WTC11 (cell line): Measurements from ENCODE around the gene ADGRV1. TPM values are rescaled to one million over a fixed set of nuclear protein-coding genes. Genes with fewer than 3 reads are reported as not detected.

Experiments used
- ATAC-seq: fragments of 200-7000 bp; cut with Tn5 transposase; 2 replicates; pipeline ENCODE4 v1.10.0; 2021; ENCODE audit warnings: mild to moderate bottlenecking, moderate library complexity
- CTCF ChIA-PET: fragments of 300-600 bp; sonication (Branson Sonifier 250); formaldehyde crosslinking; loops from one replicate; lab custom pipeline; 2021; ENCODE audit warnings: antibody characterized with exemption; lab: Charles Lee
- POLR2A ChIA-PET: fragments of 350-600 bp; sonication (Branson Sonifier 250); formaldehyde crosslinking; loops from one replicate; lab custom pipeline; 2021; ENCODE audit warnings: antibody characterized with exemption; lab: Charles Lee
- DNase-seq: peaks from one replicate; pipeline ENCODE4 v3.0.0; 2021; ENCODE audit warnings: low spot score
- H3K27ac Mint-ChIP-seq: 2 replicates; pipeline ENCODE4 v1.8.0; 2021; ENCODE audit warnings: mixed read lengths
- H3K27me3 Mint-ChIP-seq: 2 replicates; pipeline ENCODE4 v1.8.0; 2021; ENCODE audit warnings: low read depth, mild to moderate bottlenecking, moderate library complexity, mixed read lengths
- H3K36me3 Mint-ChIP-seq: 2 replicates; pipeline ENCODE4 v1.8.0; 2021; ENCODE audit warnings: mixed read lengths
- H3K4me1 Mint-ChIP-seq: 2 replicates; pipeline ENCODE4 v1.8.0; 2022; ENCODE audit warnings: mixed read lengths
- H3K4me3 Mint-ChIP-seq: 2 replicates; pipeline ENCODE4 v1.8.0; 2021; ENCODE audit warnings: mild to moderate bottlenecking, moderate library complexity, mixed read lengths
- H3K9me3 Mint-ChIP-seq: 2 replicates; pipeline ENCODE4 v1.8.0; 2021; ENCODE audit warnings: mixed read lengths
- CBFB ChIP-seq: sonication (generic); formaldehyde crosslinking; IDR thresholded peaks from 2 replicates; pipeline ENCODE4 v1.8.1; 2022; ENCODE audit warnings: mild to moderate bottlenecking, low read depth, missing genetic modification reagents
- FOXP1 ChIP-seq: sonication (generic); formaldehyde crosslinking; IDR thresholded peaks from 2 replicates; pipeline ENCODE4 v1.8.0; 2022; ENCODE audit warnings: missing genetic modification reagents, mild to moderate bottlenecking, moderate library complexity, borderline replicate concordance
- GABPB1 ChIP-seq: sonication (generic); formaldehyde crosslinking; IDR thresholded peaks from 2 replicates; pipeline ENCODE4 v1.8.1; 2023; ENCODE audit warnings: mild to moderate bottlenecking, missing genetic modification reagents
- GTF2I ChIP-seq: fragments of 250-450 bp; sonication (Bioruptor Pico); conservative IDR thresholded peaks from 2 replicates; pipeline ENCODE4 v1.4.0; 2021; ENCODE audit warnings: mild to moderate bottlenecking
- NR2C2 ChIP-seq: sonication (generic); formaldehyde crosslinking; IDR thresholded peaks from 2 replicates; pipeline ENCODE4 v1.8.0; 2022; ENCODE audit warnings: mild to moderate bottlenecking, missing genetic modification reagents
- SMAD4 ChIP-seq: sonication (generic); formaldehyde crosslinking; IDR thresholded peaks from 2 replicates; pipeline ENCODE4 v1.8.0; 2022; ENCODE audit warnings: mild to moderate bottlenecking, missing genetic modification reagents
- TCF7 ChIP-seq: sonication (generic); formaldehyde crosslinking; IDR thresholded peaks from 2 replicates; pipeline ENCODE4 v1.8.0; 2022; ENCODE audit warnings: mild to moderate bottlenecking, low read depth, missing genetic modification reagents, moderate library complexity
- TP53 ChIP-seq: sonication (generic); formaldehyde crosslinking; IDR thresholded peaks from 2 replicates; pipeline ENCODE4 v1.8.1; 2023; ENCODE audit warnings: mild to moderate bottlenecking, missing genetic modification reagents
- total RNA-seq: library from RNA; stranded (reverse); gene quantifications from 3 replicates; pipeline ENCODE4 v1.2.3, GENCODE V29; 2021
- TF ChIP-seq, protein P1 (sequence below): sonication (generic); formaldehyde crosslinking; IDR thresholded peaks from 2 replicates; pipeline ENCODE4 v1.8.0; 2023; ENCODE audit warnings: mild to moderate bottlenecking, missing genetic modification reagents
- TF ChIP-seq, protein P2 (sequence below): sonication (generic); formaldehyde crosslinking; IDR thresholded peaks from 2 replicates; pipeline ENCODE4 v1.8.1; 2022; ENCODE audit warnings: low read depth, missing genetic modification reagents, borderline replicate concordance
- TF ChIP-seq, protein P3 (sequence below): fragments of 250-450 bp; sonication (Bioruptor Pico); IDR thresholded peaks from 2 replicates; pipeline ENCODE4 v1.9.0; 2021; ENCODE audit warnings: mild to moderate bottlenecking
- TF ChIP-seq, protein P4 (sequence below): fragments of 250-450 bp; sonication (Bioruptor Pico); IDR thresholded peaks from 2 replicates; pipeline ENCODE4 v1.8.0; 2021; ENCODE audit warnings: mild to moderate bottlenecking
- TF ChIP-seq, protein P5 (sequence below): sonication (generic); formaldehyde crosslinking; IDR thresholded peaks from 2 replicates; pipeline ENCODE4 v1.8.0; 2022; ENCODE audit warnings: mild to moderate bottlenecking, missing genetic modification reagents
- TF ChIP-seq, protein P6 (sequence below): sonication (generic); formaldehyde crosslinking; IDR thresholded peaks from 2 replicates; pipeline ENCODE4 v1.8.1; 2023; ENCODE audit warnings: mild to moderate bottlenecking, missing genetic modification reagents, moderate library complexity

The ADGRV1 gene
- total RNA-seq, 1 experiment from 2014 or later, result 74.5 TPM

DNA sequence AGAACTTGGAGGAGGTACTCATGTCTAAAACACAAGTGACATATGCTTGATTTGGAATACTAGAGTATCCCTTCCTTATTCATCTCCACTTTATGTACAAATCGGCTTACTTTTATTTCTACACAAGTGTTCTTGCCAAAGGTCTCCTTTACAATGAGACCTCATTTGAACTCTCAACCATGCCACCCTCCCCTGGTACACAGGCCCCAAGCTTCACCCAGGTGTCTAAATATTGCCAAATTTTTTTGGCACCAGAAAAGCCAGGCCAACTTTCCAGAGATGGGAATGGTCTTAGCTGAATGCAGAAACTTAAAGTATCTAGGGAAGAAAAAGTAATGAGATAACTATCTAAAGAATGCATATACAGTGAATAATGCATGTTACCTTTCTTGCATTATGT, 48.2 kb upstream of the ADGRV1 start:
- Mint-ChIP-seq H3K9me3 (no peaks in the 10 kb centered on the region), H3K4me3 (no peak overlapping the region), H3K4me1 (no peaks in the 10 kb centered on the region), H3K27me3 (no peaks in the 10 kb centered on the region), H3K36me3 (peaks cover 28% of the 10 kb centered on the region), H3K27ac (no peak overlapping the region)
- ATAC-seq (no peak), DNase-seq (no peak)
- ChIA-PET CTCF (interaction anchor here (1.1 kb wide), 1 partner anchor 35 kb away, joined by 3 read pairs; no protein-coding TSS in a partner anchor), POLR2A (no interaction called here)
- TF ChIP-seq TCF7 (CRISPR knock-in tag) (no peak), SMAD4 (CRISPR knock-in tag) (no peak), CBFB (CRISPR knock-in tag) (no peak)
- TF ChIP-seq, protein P1, sequence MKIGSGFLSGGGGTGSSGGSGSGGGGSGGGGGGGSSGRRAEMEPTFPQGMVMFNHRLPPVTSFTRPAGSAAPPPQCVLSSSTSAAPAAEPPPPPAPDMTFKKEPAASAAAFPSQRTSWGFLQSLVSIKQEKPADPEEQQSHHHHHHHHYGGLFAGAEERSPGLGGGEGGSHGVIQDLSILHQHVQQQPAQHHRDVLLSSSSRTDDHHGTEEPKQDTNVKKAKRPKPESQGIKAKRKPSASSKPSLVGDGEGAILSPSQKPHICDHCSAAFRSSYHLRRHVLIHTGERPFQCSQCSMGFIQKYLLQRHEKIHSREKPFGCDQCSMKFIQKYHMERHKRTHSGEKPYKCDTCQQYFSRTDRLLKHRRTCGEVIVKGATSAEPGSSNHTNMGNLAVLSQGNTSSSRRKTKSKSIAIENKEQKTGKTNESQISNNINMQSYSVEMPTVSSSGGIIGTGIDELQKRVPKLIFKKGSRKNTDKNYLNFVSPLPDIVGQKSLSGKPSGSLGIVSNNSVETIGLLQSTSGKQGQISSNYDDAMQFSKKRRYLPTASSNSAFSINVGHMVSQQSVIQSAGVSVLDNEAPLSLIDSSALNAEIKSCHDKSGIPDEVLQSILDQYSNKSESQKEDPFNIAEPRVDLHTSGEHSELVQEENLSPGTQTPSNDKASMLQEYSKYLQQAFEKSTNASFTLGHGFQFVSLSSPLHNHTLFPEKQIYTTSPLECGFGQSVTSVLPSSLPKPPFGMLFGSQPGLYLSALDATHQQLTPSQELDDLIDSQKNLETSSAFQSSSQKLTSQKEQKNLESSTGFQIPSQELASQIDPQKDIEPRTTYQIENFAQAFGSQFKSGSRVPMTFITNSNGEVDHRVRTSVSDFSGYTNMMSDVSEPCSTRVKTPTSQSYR, result no peak
- TF ChIP-seq, protein P2, sequence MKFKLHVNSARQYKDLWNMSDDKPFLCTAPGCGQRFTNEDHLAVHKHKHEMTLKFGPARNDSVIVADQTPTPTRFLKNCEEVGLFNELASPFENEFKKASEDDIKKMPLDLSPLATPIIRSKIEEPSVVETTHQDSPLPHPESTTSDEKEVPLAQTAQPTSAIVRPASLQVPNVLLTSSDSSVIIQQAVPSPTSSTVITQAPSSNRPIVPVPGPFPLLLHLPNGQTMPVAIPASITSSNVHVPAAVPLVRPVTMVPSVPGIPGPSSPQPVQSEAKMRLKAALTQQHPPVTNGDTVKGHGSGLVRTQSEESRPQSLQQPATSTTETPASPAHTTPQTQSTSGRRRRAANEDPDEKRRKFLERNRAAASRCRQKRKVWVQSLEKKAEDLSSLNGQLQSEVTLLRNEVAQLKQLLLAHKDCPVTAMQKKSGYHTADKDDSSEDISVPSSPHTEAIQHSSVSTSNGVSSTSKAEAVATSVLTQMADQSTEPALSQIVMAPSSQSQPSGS (CRISPR knock-in tag), result no peak

DNA sequence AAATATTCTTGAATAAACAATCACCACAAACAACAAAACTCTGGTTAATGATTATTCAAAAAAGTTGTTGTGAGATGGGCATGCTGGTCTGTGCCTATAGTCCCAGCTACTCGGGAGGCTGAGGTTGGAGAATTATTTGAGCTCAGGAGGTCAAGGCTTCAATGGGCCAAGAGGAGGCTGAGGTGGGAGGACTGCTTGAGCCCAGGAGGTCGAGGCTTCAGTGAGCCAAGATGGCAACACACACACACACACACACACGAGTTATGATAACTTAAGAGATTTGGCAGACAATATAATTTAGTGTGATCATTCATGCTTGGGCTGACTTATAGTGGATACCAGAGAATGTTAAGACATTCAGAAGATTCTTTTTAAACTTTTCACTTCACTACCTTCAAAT, 44.1 kb upstream of the ADGRV1 start:
- H3K4me1 Mint-ChIP-seq, result no peaks in the 10 kb centered on the region
- ATAC-seq, result no peak
- ChIA-PET POLR2A (no interaction called here), CTCF (interaction anchor here (0.6 kb wide), 1 partner anchor 15 kb away, joined by 3 read pairs; the partner anchor contains the start of gene LYSMD3)
- no peaks in the 10 kb centered on the region for H3K27me3 Mint-ChIP-seq
- DNase-seq, result no peak
- H3K9me3 Mint-ChIP-seq, result no peaks in the 10 kb centered on the region
- no peak overlapping the region for H3K27ac Mint-ChIP-seq
- H3K36me3 Mint-ChIP-seq, result peaks cover 16% of the 10 kb centered on the region; the same call in 1 of the 2 replicates
- no peak overlapping the region for H3K4me3 Mint-ChIP-seq
- TF ChIP-seq, protein P3, sequence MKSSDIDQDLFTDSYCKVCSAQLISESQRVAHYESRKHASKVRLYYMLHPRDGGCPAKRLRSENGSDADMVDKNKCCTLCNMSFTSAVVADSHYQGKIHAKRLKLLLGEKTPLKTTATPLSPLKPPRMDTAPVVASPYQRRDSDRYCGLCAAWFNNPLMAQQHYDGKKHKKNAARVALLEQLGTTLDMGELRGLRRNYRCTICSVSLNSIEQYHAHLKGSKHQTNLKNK, result no peak
- TF ChIP-seq GTF2I, result no peak
- TF ChIP-seq, protein P4, sequence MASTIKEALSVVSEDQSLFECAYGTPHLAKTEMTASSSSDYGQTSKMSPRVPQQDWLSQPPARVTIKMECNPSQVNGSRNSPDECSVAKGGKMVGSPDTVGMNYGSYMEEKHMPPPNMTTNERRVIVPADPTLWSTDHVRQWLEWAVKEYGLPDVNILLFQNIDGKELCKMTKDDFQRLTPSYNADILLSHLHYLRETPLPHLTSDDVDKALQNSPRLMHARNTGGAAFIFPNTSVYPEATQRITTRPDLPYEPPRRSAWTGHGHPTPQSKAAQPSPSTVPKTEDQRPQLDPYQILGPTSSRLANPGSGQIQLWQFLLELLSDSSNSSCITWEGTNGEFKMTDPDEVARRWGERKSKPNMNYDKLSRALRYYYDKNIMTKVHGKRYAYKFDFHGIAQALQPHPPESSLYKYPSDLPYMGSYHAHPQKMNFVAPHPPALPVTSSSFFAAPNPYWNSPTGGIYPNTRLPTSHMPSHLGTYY (CRISPR knock-in tag), result no peak
- TF ChIP-seq NR2C2 (CRISPR knock-in tag), result no peak
- no peak for TF ChIP-seq GABPB1
- TF ChIP-seq TP53 (CRISPR knock-in tag), result no peak
- TF ChIP-seq, protein P5, sequence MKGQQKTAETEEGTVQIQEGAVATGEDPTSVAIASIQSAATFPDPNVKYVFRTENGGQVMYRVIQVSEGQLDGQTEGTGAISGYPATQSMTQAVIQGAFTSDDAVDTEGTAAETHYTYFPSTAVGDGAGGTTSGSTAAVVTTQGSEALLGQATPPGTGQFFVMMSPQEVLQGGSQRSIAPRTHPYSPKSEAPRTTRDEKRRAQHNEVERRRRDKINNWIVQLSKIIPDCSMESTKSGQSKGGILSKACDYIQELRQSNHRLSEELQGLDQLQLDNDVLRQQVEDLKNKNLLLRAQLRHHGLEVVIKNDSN (CRISPR knock-in tag), result no peak
- TF ChIP-seq FOXP1 (CRISPR knock-in tag), result no peak
- TF ChIP-seq, protein P6, sequence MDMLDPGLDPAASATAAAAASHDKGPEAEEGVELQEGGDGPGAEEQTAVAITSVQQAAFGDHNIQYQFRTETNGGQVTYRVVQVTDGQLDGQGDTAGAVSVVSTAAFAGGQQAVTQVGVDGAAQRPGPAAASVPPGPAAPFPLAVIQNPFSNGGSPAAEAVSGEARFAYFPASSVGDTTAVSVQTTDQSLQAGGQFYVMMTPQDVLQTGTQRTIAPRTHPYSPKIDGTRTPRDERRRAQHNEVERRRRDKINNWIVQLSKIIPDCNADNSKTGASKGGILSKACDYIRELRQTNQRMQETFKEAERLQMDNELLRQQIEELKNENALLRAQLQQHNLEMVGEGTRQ (CRISPR knock-in tag), result no peak
- TF ChIP-seq, protein P2 (CRISPR knock-in tag), result no peak
